ACHN (cell line): Measurements from ENCODE around the gene LYPD4.
"Not testable (repeated sequence)": the region's sequence is repeated elsewhere in the genome, so short reads cannot be mapped to it uniquely, and the experiment has no call there.

Experiments
- DNase-seq: peaks from one replicate; pipeline ENCODE4 v3.0.0-alpha.2; 2015
- in situ Hi-C: cut with HindIII; loops from 2 replicates; pipeline ENCODE4 v1.10.0; 2017; ENCODE audit warnings: low sequenced_read_pairs, low pct_ligation_motif_present, low pct_unique_long_range_greater_than_20kb

Gene LYPD4

DNA sequence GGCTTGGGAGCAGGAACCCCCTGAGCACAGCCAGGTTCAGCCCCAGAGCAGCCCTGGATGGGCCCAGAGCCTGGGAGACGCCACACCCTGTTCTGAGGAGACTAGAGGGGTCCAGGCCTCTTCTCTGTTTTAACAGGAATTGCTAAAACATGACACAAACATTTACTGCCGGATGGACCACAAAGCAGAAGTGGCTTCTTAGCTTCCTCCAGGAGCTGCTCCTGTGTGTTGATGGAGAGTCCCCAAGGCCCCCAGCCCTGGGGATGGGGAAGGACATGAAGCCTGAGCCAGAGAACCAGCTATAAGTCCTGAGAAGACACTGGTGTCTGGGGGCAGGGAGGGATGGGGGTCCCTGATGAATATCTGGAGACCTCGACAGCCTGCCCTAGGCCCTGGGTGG is 33.4 kb downstream of the LYPD4 start:
- in situ Hi-C loops = no loop called here
- no peak for DNase-seq

DNA sequence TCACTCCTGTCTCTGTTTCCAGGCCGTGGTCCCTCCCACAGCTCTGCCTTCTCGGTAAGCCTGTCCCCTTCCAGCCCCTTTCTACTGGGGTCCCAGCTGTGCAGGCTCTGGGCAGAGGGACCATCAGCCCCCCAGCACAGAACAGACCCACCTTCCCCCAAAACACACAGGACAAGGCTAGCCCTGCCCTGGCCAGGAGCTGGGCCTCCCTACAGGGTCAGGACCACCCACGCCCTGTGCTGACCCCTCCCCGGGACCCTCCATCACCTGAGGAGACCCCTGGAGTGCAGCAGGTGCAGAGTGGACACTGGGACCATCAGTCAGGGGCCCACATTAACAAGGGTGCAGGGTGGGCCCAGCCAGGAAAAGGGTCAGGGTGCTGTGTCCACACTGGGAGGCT is 34.2 kb downstream of the LYPD4 start:
- DNase-seq = no peak
- in situ Hi-C loops = no loop called here

DNA sequence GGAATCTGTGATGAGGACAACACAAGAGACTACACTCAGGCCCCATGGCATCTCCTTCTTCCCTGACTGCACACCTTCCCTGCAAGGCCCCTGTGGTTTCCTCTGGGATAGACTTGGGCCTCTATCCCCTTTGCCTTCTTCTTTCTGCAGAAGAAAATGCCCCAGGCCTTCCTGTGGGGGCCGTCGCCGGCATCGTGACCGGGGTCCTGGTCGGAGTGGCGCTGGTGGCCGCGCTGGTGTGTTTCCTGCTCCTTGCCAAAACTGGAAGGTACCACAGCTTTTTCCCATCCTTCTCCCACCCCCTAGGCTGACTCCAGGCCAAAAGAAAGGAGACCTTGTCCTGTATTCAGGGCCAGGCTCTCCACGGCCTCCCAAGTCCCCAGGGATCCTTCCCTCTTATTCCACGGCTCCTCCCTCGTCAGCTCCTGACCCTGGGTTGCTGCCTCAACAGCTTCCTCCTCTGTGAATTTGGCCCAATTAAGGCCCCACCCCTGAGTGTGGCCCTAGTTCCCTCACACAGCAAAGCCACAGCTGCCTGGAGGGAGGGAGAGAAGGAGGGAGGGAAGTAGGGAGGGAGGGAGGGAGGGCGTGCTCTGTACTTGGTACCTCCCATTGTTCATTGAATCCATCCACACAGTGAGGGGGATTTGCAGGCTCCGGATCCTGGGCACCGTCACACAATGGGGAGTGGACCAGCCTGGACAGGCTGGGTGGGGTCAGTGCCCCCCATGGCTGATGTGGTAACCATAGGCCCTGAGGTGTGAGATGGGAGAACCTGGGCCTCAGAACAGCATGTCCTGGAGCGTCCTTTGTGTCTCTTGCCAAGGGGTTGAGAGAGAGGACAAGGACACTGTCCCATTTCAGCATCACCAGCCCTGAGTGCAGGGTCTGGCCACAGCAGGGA is 35.6 kb downstream of the LYPD4 start:
- in situ Hi-C loops = no loop called here
- DNase-seq = no peak

DNA sequence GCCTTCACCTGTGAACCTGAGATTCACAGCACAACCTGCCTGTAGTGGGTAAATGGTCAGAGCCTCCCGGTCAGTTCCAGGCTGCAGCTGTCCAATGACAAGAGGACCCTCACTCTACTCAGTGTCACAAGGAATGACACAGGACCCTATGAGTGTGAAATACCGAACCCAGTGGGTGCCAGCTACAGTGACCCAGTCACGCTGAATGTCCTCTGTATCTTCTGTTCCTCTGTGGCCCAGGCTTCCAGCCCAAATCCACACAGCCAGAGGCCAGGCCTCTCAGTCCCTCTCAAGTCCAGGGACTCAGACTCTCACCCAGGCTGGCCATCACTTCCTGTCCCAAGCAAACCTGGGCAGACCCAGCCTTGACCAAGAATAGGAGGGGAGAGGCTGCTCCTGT is 37.3 kb downstream of the LYPD4 start:
- DNase-seq = no peak
- in situ Hi-C loops = no loop called here

DNA sequence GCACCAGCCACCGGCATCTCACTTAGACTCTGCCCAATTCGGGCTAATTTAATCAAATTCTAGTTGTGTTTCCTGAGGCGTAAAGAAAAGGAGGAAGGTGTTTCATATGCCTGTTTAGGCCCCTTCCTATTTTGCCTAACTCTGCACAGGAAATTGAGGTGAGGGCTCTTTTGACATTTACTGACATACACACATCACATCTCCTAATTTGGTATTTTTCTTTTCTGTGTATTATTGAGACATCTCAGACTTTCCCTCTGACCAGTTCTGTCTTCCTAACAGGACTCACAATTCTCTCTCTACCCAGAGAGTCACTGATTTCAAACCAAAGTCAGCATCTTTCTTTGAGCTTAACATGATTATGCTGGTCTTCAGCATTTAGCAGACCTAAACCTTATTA is 40.1 kb downstream of the LYPD4 start:
- DNase-seq = no peak
- in situ Hi-C loops = no loop called here

DNA sequence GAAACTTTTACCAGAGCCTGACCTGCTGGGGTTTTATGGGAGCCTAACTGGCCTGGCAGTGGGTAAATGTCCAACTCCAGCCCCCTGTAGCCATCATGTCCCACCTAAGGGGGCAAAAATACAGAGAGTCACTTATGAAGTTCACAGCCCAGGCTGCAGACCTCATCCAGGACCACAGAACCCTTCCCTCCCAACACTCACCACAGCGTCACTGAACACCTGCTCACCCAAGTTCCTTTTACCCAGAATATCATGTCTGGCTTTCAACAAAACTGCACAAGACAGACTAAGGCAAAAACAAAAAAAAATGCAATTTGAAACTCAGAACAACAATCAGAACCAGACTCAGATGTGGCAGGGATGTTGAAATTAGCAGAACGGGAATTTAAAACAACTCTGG is 41.7 kb downstream of the LYPD4 start:
- in situ Hi-C loops = no loop called here
- no peak for DNase-seq

DNA sequence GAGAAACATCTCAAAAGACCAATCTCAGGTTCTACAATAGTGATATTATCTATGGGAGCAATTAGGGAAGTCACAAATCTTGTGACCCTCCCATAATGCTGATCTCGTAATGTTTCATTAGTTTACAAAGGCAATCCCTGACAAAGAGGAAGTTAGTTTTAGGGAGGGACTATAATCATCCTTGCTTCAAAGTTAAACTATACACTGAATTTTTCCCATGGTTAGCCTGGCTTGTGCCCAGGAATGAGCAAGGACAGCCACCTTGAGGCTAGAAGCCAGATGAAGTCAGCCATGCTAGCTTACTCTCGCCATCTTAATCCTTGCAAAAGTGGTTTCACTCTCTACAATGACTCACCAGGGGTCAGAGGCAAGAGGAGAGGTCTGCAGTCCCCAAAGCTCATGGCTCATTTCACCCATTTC is 42.7 kb downstream of the LYPD4 start:
- DNase-seq = no peak
- in situ Hi-C loops = no loop called here

DNA sequence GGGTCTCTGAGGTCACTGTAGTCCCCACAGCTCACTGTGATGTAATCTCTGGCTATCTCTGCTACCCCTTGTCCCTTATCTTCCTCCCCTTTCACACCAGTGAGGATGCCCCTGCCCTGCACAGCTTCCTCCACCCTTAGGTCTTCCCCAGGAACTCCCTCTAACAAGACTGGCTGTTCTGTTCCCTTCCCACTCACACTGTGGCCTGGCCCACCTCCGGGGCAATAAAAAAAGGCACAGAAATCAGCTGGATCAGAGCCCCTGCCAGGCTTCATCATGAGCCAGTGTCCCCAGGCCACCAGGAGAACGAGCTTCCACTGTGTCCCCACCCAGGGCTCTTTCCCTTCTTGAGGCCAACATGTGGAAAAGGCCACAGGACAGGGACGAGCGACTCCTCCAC is 43.5 kb downstream of the LYPD4 start:
- in situ Hi-C loops = no loop called here
- no peak for DNase-seq

DNA sequence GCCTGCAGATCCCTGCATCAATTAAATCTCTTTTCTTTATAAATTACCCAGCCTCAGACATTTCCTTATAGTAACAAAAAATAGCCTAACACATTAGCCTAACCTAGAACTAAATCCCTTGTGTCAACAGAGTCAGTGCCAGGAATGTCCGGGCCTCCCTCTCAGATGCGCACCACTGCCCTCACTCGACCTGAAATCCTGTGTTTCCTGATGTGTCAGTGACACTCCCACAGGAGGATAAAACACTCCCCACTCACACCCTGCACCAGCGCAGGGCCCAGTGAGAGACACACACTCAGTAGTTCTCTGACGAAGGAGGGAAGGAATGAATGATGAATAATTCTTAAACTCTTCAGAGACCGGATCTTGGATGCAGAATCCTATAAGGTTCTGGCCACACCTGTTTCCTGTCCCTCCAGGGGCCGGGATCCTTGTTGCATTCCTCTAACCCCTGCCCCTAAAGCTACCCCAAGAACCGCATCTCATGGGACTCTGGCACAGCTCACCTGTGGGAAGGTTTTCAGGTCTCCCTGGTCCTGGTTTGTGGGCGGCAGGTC is 45.0 kb downstream of the LYPD4 start:
- in situ Hi-C loops = no loop called here
- peak; percentile 42 for DNase-seq

DNA sequence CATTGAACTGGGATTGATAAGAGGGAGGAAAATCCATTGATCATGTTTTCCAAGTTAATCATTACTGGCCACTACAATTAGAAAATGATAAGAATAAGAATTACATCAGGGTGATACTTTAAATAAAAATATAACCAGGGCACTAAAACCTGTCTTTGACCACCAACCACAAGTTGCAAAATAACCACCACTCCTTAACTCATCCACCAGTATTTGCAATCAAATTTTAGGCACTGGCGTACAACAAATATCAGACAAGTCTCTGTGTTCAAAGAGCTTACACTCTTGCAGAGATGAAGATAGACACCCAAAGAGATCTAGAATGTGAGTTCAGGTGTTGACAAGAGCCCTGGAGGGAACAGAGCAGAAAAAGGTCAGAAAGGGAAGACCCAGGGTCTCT is 47.6 kb downstream of the LYPD4 start:
- DNase-seq = no peak
- in situ Hi-C loops = no loop called here

DNA sequence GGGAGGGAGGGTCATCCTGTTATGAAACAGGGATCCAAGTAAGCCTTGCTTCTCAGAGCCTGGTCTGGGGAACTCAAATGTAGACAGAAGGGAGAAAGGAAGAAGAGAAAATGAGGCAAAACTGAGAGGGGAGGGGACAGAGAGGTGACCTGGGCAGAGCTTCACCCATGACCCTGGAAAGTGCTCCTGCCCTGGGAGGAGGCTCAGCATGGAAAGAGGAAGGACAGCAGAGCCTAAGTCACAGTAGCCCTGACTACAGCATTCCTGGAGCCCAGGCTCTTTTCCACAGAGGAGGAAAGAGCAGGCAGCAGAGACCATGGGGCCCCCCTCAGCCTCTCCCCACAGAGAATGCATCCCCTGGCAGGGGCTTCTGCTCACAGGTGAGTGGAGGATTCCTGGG is 48.1 kb downstream of the LYPD4 start, which contains the start of gene CEACAM3:
CEACAM3 (plus strand) TSS at position 226 of the 400 bp plus-strand sequence; CDS start at position 317, 91 bp downstream.
- no peak for DNase-seq
- in situ Hi-C loops = no loop called here

DNA sequence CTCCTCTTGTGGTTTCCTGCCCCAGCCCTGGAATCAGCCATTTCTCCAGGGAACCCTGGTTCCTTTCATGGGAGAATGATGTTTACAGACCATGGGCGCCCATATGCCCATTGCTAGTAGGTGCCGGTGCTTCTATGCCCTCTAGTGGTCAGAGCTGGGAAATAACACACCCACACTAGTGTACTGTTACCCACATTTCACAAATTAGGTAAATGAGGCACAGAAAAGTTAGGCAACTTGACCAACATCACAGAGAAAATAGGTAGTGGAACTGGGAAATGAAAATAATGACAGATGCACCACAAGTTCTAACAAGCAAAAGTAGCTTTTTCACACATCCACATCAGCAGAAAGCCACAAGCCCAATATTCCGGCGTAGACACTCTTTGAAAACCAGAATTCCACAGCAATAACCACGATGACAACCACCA is 49.4 kb downstream of the LYPD4 start:
- peak; percentile 33 for DNase-seq
- in situ Hi-C loops = no loop called here

DNA sequence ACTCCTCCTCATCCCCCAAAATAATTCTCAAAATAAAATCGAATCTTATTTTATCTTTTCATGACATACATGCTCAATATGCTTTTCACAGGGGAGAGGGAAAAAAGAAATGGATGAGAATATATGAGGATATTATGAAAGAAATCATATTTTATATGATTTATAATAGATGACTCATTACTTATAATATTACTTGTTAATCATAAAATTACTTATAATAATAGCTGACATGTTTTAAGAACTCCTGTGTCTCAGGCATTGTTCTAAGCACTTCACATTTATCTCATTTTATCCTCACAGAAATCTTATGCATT is 51.1 kb downstream of the LYPD4 start:
- in situ Hi-C loops = no loop called here
- DNase-seq = no peak

DNA sequence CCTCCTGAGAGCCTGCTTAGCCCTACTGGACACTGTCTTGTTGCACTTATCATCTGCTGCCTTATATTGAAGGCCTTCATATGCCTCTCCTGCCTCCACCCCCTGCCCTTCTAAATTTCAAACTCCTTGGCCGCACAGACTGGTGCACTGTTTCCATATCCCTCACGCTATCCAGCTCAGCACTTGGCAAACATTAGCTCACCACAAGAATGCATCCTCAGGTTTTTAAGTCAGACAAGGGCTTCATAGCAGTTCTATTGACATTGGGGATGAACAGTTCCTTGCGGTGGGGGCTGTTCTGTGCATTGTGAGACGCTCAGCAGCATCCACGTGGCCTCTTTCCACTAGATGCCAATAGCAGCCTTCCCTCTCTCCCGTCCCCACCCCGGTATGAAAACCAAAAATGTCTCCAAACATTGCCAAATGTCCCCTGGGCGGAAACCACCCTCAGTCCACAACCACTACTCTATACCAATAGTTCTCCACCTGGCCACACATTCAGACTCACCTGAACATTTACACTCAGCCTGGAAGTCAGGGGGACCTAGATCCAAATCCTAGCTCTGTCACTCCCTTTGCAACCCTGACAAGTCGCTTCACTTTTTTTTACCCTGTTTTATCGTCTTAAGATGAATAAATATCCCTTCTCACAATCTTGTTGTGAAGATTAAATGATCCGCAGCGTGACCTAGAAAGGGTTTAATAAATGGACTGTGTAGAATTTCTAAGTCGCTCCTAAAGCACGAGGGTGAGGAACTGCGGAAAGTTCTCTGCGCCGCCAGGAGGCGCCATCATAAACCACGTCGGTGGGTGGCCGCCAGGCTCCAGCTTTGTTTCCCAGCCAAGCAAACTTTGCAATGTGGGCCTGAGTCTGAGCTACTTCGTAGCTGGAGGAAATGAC is 51.7 kb downstream of the LYPD4 start:
- in situ Hi-C loops = no loop called here
- peak; percentile 55 for DNase-seq

DNA sequence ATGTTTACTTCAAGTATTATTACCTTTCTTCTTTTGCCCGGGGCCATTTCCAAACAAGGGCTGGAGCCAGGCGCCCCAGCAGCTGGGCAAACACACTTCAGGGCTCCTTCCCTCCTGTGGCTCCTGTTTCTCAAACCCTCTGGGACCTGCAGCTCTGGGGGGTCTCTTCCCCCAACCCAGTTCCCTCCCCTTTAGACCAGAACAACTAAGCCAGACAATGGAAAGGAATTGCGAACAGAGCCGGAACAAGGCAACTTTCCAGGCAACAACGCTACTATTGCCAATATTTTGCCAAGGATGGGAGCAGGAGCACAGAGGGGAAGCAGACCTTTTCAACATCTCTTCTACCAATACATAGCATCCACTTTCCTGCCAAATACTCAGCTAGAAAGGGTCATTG is 55.4 kb downstream of the LYPD4 start:
- in situ Hi-C loops, DNase-seq: not testable (repeated sequence)

DNA sequence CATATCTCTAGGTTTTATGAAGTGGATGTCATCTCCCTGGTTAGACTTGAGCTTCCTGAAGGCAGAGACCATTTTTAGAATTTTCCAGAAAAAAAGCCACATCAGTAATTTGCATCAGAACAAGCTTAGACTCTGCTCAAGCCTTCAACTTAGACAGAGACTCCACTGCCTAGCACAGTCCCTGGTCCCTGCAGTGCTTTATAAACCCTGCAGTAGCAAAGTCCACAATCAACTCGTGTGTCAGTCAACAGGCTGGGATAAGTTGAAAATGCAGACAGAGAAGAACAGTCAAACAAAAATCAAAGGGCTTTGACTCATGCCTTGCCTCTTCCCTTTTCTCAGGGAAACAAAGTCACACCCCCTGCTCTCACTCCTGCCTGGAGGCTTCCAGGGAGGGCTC is 56.0 kb downstream of the LYPD4 start:
- DNase-seq, in situ Hi-C loops: not testable (repeated sequence)
